ENCODE data around the gene LMAN1L.

Gene LMAN1L

GRCh38 chr15:74777769-74778598 is 34.7 kb upstream of the LMAN1L start:
- DNase-seq (no peak), ATAC-seq (ENCODE audit: insufficient read depth, low read depth) (peak; percentile 10; the same call in 2 of the 3 replicates)
- Histone ChIP-seq H3K4me3 (ENCODE audit: low read depth in 1 of 2, low read length in 2 of 2) (no peak overlapping the region; a peak in 1 of 4 replicates), H4K20me1 (ENCODE audit: insufficient read depth, low read length) (peaks cover 13% of the 10 kb centered on the region), H2AFZ (ENCODE audit: low read depth, low read length) (no peak overlapping the region), H3K9me3 (ENCODE audit: insufficient read depth, low read length, severe bottlenecking) (no peaks in the 10 kb centered on the region), H3K79me2 (ENCODE audit: insufficient read depth, low read length) (peaks cover 15% of the 10 kb centered on the region), H3K4me2 (ENCODE audit: insufficient read depth, low read length) (peak overlapping the region; percentile 48), H3K4me1 (ENCODE audit: insufficient read depth, low read length) (peaks cover 64% of the 10 kb centered on the region), H3K27me3 (ENCODE audit: insufficient read depth, low read length, poor library complexity) (no peaks in the 10 kb centered on the region), H3K27ac (ENCODE audit: low read length) (peak overlapping the region; percentile 95), H3K36me3 (ENCODE audit: insufficient read depth, low read length) (no peaks in the 10 kb centered on the region; the same call in 1 of the 2 replicates), H3K9ac (ENCODE audit: low read depth, low read length) (peak overlapping the region; percentile 52)
- no peak for TF ChIP-seq CTCF (IDR thresholded peaks at IDR 0.05; ENCODE audit: borderline replicate concordance, extremely low read depth, low read length, poor library complexity, severe bottlenecking)
- TF ChIP-seq EZH2 (IDR thresholded peaks at IDR 0.05; ENCODE audit: borderline replicate concordance, low read depth, low read length, severe bottlenecking), result no peak

DNA sequence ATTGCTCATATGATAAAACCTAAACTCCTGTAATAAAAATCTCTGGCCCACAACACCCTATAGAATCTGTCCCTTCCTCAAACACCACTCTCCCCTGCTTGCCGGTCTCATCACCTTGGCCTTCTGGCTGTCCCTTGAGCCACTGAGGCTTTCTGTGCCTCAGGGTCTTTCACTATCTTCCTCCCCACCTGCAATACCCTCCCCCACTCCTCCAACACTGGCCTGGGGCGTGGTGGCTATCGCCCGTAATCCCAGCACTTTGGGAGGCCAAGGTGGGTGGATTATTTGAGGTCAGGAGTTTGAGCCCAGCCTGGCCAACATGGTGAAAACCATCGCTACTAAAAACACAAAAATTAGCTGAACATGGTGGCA is 34.0 kb upstream of the LMAN1L start:
- peaks cover 70% of the 10 kb centered on the region for H3K4me1 ChIP-seq (ENCODE audit: insufficient read depth, low read length)

DNA sequence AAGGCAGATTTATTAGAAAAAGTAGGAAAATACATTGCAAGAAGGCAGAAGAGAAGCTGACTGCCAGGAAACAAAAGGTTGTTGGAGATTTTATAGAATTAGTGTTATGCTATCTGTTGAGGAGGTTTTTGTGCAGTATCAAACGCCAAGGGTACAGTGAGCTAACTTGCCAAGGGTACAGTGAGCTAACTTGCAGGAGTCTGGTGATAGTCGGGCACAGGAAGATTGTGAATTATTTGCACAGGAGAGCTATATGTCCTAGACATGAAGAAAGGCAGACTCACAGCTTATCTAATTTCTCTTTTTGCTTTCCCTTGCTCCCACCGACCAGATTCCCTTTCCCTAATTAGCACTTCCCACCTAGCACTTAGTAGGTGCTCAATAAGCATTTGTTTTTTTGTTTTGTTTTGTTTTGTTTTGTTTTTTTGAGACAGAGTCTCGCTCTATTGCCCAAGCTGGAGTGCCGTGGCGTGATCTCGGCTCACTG is 33.4 kb upstream of the LMAN1L start:
- no peak overlapping the region for H3K4me2 ChIP-seq (ENCODE audit: insufficient read depth, low read length)
- H3K9me3 ChIP-seq (ENCODE audit: insufficient read depth, low read length, severe bottlenecking), result no peaks in the 10 kb centered on the region
- H3K4me1 ChIP-seq (ENCODE audit: insufficient read depth, low read length), result peaks cover 77% of the 10 kb centered on the region
- DNase-seq (no peak), ATAC-seq (ENCODE audit: insufficient read depth, low read depth) (no peak)
- no peak overlapping the region for H2AFZ ChIP-seq (ENCODE audit: low read depth, low read length)
- peaks cover 27% of the 10 kb centered on the region for H3K79me2 ChIP-seq (ENCODE audit: insufficient read depth, low read length)
- no peak overlapping the region for H3K4me3 ChIP-seq (ENCODE audit: low read depth in 1 of 2, low read length in 2 of 2)
- H3K27ac ChIP-seq (ENCODE audit: low read length), result peak overlapping the region; percentile 95; the same call in 1 of the 2 replicates
- H3K36me3 ChIP-seq (ENCODE audit: insufficient read depth, low read length), result peaks cover 5% of the 10 kb centered on the region; the same call in 1 of the 2 replicates
- no peak overlapping the region for H3K9ac ChIP-seq (ENCODE audit: low read depth, low read length)
- H3K27me3 ChIP-seq (ENCODE audit: insufficient read depth, low read length, poor library complexity), result no peaks in the 10 kb centered on the region
- H4K20me1 ChIP-seq (ENCODE audit: insufficient read depth, low read length), result peaks cover 24% of the 10 kb centered on the region
- TF ChIP-seq CTCF (IDR thresholded peaks at IDR 0.05; ENCODE audit: borderline replicate concordance, extremely low read depth, low read length, poor library complexity, severe bottlenecking) (no peak), EZH2 (IDR thresholded peaks at IDR 0.05; ENCODE audit: borderline replicate concordance, low read depth, low read length, severe bottlenecking) (no peak)

More for the DNA sequence above, 34.0 kb upstream of the LMAN1L start:
- Histone ChIP-seq H3K27me3 (ENCODE audit: insufficient read depth, low read length, poor library complexity) (no peaks in the 10 kb centered on the region), H3K4me3 (ENCODE audit: low read depth in 1 of 2, low read length in 2 of 2) (no peak overlapping the region), H3K4me2 (ENCODE audit: insufficient read depth, low read length) (no peak overlapping the region), H3K9ac (ENCODE audit: low read depth, low read length) (no peak overlapping the region), H3K9me3 (ENCODE audit: insufficient read depth, low read length, severe bottlenecking) (no peaks in the 10 kb centered on the region), H4K20me1 (ENCODE audit: insufficient read depth, low read length) (peaks cover 19% of the 10 kb centered on the region), H3K79me2 (ENCODE audit: insufficient read depth, low read length) (peaks cover 21% of the 10 kb centered on the region), H3K36me3 (ENCODE audit: insufficient read depth, low read length) (peaks cover 2% of the 10 kb centered on the region; the same call in 1 of the 2 replicates), H2AFZ (ENCODE audit: low read depth, low read length) (no peak overlapping the region), H3K27ac (ENCODE audit: low read length) (peak overlapping the region; percentile 95)
- ATAC-seq (ENCODE audit: insufficient read depth, low read depth) (no peak), DNase-seq (no peak)
- TF ChIP-seq CTCF (IDR thresholded peaks at IDR 0.05; ENCODE audit: borderline replicate concordance, extremely low read depth, low read length, poor library complexity, severe bottlenecking), result no peak
- no peak for TF ChIP-seq EZH2 (IDR thresholded peaks at IDR 0.05; ENCODE audit: borderline replicate concordance, low read depth, low read length, severe bottlenecking)
